Breast epithelium (tissue), 3 donors: ENCODE data around the gene GATAD2A.

Experiments used
- POLR2A ChIP-seq: fragments of 450-650 bp; IDR thresholded peaks from one replicate; pipeline ENCODE4 v1.6.1; 2016; ENCODE audit warnings: antibody characterized with exemption, mild to moderate bottlenecking, moderate library complexity
- POLR2AphosphoS5 ChIP-seq, 3 donors: sonication (generic); formaldehyde crosslinking; IDR thresholded peaks; one replicate each; pipeline ENCODE4 v1.6.1; 2017; ENCODE audit warnings: antibody characterized with exemption in 3 of 3
- TF ChIP-seq, protein P1 (sequence below), 3 donors: fragments of 450-650 bp; IDR thresholded peaks; one replicate each; pipeline ENCODE4 v1.5.1; 2016 to 2017; ENCODE audit warnings: antibody characterized with exemption in 3 of 3, mild to moderate bottlenecking in 3 of 3, moderate library complexity in 3 of 3

DNA sequence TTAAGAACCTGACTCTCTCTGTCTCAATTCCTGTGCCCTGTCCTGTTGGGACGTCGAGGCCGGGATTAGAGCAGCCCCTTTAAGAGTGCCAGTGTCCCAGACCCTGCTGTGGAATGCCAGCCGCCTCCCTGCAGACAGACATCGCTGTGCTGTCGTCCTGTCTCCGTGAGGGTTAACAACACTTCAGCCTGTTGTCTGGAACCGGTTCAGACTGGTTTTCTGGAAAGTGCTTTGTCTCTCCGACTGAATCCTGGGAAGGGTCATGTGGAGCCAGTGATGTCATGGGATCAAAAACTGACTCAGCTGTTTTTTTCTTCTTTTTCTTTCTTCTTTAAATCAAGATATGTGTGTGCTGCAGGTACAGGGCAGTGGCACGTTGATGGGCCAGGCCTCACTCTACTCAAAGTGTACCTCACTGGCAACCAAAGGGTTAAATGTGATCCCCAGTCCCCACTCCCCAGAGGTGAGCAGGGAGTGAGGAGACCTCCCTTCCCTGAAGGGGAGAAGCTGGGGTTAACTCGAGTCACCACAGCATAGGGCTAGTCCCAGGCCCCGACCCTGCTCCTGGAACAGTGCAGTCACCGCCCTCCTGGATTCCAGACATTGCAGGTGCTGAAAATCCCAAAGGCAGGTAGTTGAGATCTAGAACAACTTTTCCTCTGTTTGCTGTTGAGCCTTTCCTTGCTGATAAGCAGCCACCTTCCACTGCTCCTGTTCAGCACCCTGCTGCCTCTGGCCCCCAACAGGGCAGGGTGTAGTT is 59.0 kb downstream of the GATAD2A start:
- TF ChIP-seq POLR2AphosphoS5 (IDR thresholded peaks at IDR 0.05), result no peak
- TF ChIP-seq, protein P1, sequence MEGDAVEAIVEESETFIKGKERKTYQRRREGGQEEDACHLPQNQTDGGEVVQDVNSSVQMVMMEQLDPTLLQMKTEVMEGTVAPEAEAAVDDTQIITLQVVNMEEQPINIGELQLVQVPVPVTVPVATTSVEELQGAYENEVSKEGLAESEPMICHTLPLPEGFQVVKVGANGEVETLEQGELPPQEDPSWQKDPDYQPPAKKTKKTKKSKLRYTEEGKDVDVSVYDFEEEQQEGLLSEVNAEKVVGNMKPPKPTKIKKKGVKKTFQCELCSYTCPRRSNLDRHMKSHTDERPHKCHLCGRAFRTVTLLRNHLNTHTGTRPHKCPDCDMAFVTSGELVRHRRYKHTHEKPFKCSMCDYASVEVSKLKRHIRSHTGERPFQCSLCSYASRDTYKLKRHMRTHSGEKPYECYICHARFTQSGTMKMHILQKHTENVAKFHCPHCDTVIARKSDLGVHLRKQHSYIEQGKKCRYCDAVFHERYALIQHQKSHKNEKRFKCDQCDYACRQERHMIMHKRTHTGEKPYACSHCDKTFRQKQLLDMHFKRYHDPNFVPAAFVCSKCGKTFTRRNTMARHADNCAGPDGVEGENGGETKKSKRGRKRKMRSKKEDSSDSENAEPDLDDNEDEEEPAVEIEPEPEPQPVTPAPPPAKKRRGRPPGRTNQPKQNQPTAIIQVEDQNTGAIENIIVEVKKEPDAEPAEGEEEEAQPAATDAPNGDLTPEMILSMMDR (IDR thresholded peaks at IDR 0.05), result no peak
- TF ChIP-seq POLR2A, result no peak
